GM11168 (cell line): ENCODE results near the gene TCL1B.
"Not testable (repeated sequence)": the region's sequence is repeated elsewhere in the genome, so short reads cannot be mapped to it uniquely, and the experiment has no call there.

ENCODE experiments used
- in situ Hi-C: fragments of 300-500 bp; cut with MboI; formaldehyde crosslinking; loops from one replicate; pipeline ENCODE4 v1.12.0; 2022; ENCODE audit warnings: low sequenced_read_pairs; ENCODE audit not compliant: unreplicated experiment

TCL1B gene

GRCh38 chr14:95699412-95699811, 13.2 kb downstream of the TCL1B start:
- in situ Hi-C loops = no loop called here

GRCh38 chr14:95700221-95700976, 14.2 kb downstream of the TCL1B start:
- in situ Hi-C loops = no loop called here

GRCh38 chr14:95701846-95702221, 15.6 kb downstream of the TCL1B start:
- in situ Hi-C loops = no loop called here

- in situ Hi-C loops = no loop called here
Observed at GRCh38 chr14:95703341-95703740, 17.1 kb downstream of the TCL1B start.

GRCh38 chr14:95703805-95704204, 17.6 kb downstream of the TCL1B start:
- in situ Hi-C loops = no loop called here

GRCh38 chr14:95705518-95705917, 19.3 kb downstream of the TCL1B start:
- in situ Hi-C loops = no loop called here

- in situ Hi-C loops = no loop called here
Observed at GRCh38 chr14:95707327-95707726, 21.1 kb downstream of the TCL1B start.

- in situ Hi-C loops = no loop called here
Observed at GRCh38 chr14:95710106-95710505, 23.9 kb downstream of the TCL1B start.

GRCh38 chr14:95711476-95712176, 25.4 kb downstream of the TCL1B start:
- in situ Hi-C loops = no loop called here

GRCh38 chr14:95712398-95712797, 26.2 kb downstream of the TCL1B start:
- in situ Hi-C loops = no loop called here

GRCh38 chr14:95713596-95714371, 27.6 kb downstream of the TCL1B start, which contains the start of gene TCL1A:
Gene TCL1A (minus strand): TSS chr14:95714125. CDS start chr14:95714066, 59 bp downstream.
- in situ Hi-C loops = no loop called here

- in situ Hi-C loops = no loop called here
Observed at GRCh38 chr14:95722525-95723190, 36.4 kb downstream of the TCL1B start.

- in situ Hi-C loops = no loop called here
Observed at GRCh38 chr14:95725685-95726336, 39.6 kb downstream of the TCL1B start.

- in situ Hi-C loops = no loop called here
Observed at GRCh38 chr14:95727056-95727700, 41.0 kb downstream of the TCL1B start.

- in situ Hi-C loops = not testable (repeated sequence)
Observed at GRCh38 chr14:95729402-95730028, 43.3 kb downstream of the TCL1B start.

- in situ Hi-C loops = no loop called here
Observed at GRCh38 chr14:95730126-95730525, 43.9 kb downstream of the TCL1B start.

- in situ Hi-C loops = no loop called here
Observed at GRCh38 chr14:95733212-95733611, 47.0 kb downstream of the TCL1B start.

- in situ Hi-C loops = no loop called here
Observed at GRCh38 chr14:95739356-95739755, 53.1 kb downstream of the TCL1B start.

GRCh38 chr14:95741038-95741490, 54.8 kb downstream of the TCL1B start:
- in situ Hi-C loops = no loop called here
